SU-DHL-6 (cell line): ENCODE measurements around the gene SLC5A10.
"Not testable (repeated sequence)": the region's sequence is repeated elsewhere in the genome, so short reads cannot be mapped to it uniquely, and the experiment has no call there.

Experiments used
- H2AFZ ChIP-seq: fragments of 200-600 bp; sonication (generic); 2 replicates; pipeline ENCODE4 v1.6.1; 2014; ENCODE audit warnings: low read depth, mild to moderate bottlenecking, moderate library complexity, mixed read lengths, antibody characterized with exemption, low read length; ENCODE audit not compliant: severe bottlenecking
- H3F3A ChIP-seq: fragments of 200-600 bp; shearing (Covaris generic); 2 replicates; pipeline ENCODE4 v1.6.0; 2016; ENCODE audit warnings: antibody characterized with exemption, mild to moderate bottlenecking; ENCODE audit not compliant: insufficient read depth
- H3K27ac ChIP-seq: fragments of 200-600 bp; sonication (generic); 2 replicates; pipeline ENCODE4 v1.5.1; 2016; ENCODE audit warnings: low read depth, mild to moderate bottlenecking, low read length, moderate library complexity, mixed read lengths
- H3K27me3 ChIP-seq: fragments of 200-600 bp; sonication (generic), shearing (Covaris generic); 2 replicates; pipeline ENCODE4 v1.6.0; 2014; ENCODE audit warnings: mild to moderate bottlenecking, low read length
- H3K36me3 ChIP-seq: fragments of 200-600 bp; sonication (generic); 2 replicates; pipeline ENCODE4 v1.6.1; 2014; ENCODE audit warnings: mild to moderate bottlenecking, low read length, mixed read lengths
- H3K4me2 ChIP-seq: fragments of 300-600, 200-600 bp; shearing (Covaris generic), sonication (generic); 2 replicates; pipeline ENCODE4 v1.6.0; 2014; ENCODE audit warnings: low read length, low read depth, mild to moderate bottlenecking; ENCODE audit not compliant: poor library complexity, severe bottlenecking
- H3K4me3 ChIP-seq: fragments of 200-600 bp; sonication (generic); 2 replicates; pipeline ENCODE4 v1.5.1; 2014; ENCODE audit warnings: antibody characterized with exemption, low read length, mild to moderate bottlenecking, mixed read lengths; ENCODE audit not compliant: insufficient read depth, poor library complexity, severe bottlenecking
- H3K79me2 ChIP-seq: fragments of 200-600 bp; sonication (generic); 2 replicates; pipeline ENCODE4 v1.6.1; 2014; ENCODE audit warnings: mild to moderate bottlenecking, low read length, moderate library complexity; ENCODE audit not compliant: insufficient read depth
- H3K9ac ChIP-seq: fragments of 200-600 bp; sonication (generic); 2 replicates; pipeline ENCODE4 v1.7.0; 2014; ENCODE audit warnings: mild to moderate bottlenecking, low read length
- H3K9me2 ChIP-seq: fragments of 200-600 bp; sonication (generic); replicated peaks from 2 replicates; pipeline ENCODE4 v1.6.1; 2014; ENCODE audit warnings: low read length; ENCODE audit not compliant: insufficient read depth
- H3K9me3 ChIP-seq: fragments of 200-600 bp; sonication (generic); 2 replicates; pipeline ENCODE4 v1.6.1; 2014; ENCODE audit warnings: low read length, mixed read lengths; ENCODE audit not compliant: insufficient read depth
- H4K20me1 ChIP-seq: fragments of 200-600 bp; sonication (generic); 2 replicates; pipeline ENCODE4 v1.6.1; 2014; ENCODE audit warnings: low read depth, mild to moderate bottlenecking, antibody characterized with exemption, low read length, moderate library complexity, mixed read lengths

SLC5A10 gene

GRCh38 chr17:19064378-19064777 lies 112.4 kb downstream of the SLC5A10 start:
- H3F3A ChIP-seq, H3K9me2 ChIP-seq, H3K79me2 ChIP-seq, H3K9ac ChIP-seq, H3K27ac ChIP-seq, H3K27me3 ChIP-seq, H3K4me3 ChIP-seq, H3K36me3 ChIP-seq, H2AFZ ChIP-seq, H4K20me1 ChIP-seq, H3K9me3 ChIP-seq: not testable (repeated sequence)
- H3K4me2 ChIP-seq: peak overlapping the region; percentile 24

- not testable (repeated sequence) for H4K20me1 ChIP-seq, H3K9ac ChIP-seq, H3K4me3 ChIP-seq, H3K4me2 ChIP-seq, H3K36me3 ChIP-seq, H3K79me2 ChIP-seq, H3K9me3 ChIP-seq, H3K27me3 ChIP-seq, H3K27ac ChIP-seq, H3F3A ChIP-seq, H3K9me2 ChIP-seq, H2AFZ ChIP-seq
Observed at GRCh38 chr17:19070318-19071168, 118.6 kb downstream of the SLC5A10 start.
